Activated naive CD4-positive, alpha-beta T cell treated with anti-CD3 and anti-CD28 coated beads, Interleukin-2, amount 50 U/mL, for 24 hours (primary cell): ENCODE results near the gene STAC.

Experiments used
- H3K27ac Mint-ChIP-seq: one replicate; pipeline ENCODE4 v1.8.0; 2021; ENCODE audit warnings: mild to moderate bottlenecking, mixed read lengths
- H3K27me3 Mint-ChIP-seq: one replicate; pipeline ENCODE4 v1.8.0; 2021; ENCODE audit warnings: mixed read lengths
- H3K36me3 Mint-ChIP-seq: one replicate; pipeline ENCODE4 v1.8.0; 2021; ENCODE audit warnings: mixed read lengths
- H3K4me1 Mint-ChIP-seq: one replicate; pipeline ENCODE4 v1.8.0; 2021; ENCODE audit warnings: mixed read lengths
- H3K4me3 Mint-ChIP-seq: one replicate; pipeline ENCODE4 v1.8.0; 2021; ENCODE audit warnings: mild to moderate bottlenecking, mixed read lengths
- H3K9me3 Mint-ChIP-seq: one replicate; pipeline ENCODE4 v1.8.0; 2021; ENCODE audit warnings: mixed read lengths

Gene STAC

DNA sequence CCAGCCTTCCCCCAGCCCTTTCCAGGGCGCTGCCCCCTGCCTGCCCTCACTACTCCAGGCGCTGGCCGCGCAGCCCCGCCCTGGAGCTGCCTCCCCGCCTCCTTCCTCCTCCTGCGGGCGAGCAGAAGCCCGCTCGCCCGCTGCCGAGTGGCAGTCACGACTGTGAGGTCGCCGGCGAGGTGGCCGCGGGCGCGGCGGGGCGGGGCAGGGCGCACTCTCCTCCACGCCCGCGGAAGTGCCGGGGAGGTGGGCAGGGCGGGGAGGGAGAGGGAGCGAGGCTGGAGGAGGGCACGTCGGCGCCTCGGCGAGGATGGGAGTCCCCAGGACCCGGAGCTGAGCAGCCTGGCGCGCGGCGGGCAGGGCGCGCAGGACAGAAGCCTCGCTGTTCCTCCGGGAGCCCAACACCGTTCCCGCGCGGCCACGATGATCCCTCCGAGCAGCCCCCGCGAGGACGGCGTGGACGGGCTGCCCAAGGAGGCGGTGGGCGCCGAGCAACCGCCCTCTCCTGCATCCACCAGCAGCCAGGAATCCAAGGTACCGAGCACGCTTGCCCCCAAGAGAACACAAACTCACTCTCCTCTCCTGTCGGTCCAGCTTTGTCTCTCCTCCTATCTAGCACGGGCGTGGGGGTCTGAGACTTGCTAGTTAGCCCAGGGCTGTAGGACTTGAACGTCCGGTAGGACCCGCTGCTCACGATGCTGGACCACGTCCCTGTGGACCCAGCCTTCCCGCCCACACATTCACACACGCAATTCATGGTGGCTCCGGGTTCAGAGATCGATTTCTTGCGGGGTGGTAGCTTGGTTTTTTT is at the start of gene STAC:
TSS of gene STAC (plus strand) at position 284 of the 811 bp plus-strand sequence. CDS start at position 424, 140 bp downstream.
- peaks cover 5% of the 10 kb centered on the region for H3K4me1 Mint-ChIP-seq
- H3K36me3 Mint-ChIP-seq: no peaks in the 10 kb centered on the region
- no peak within 1 kb of the TSS for H3K27ac Mint-ChIP-seq
- no peak within 1 kb of the TSS for H3K4me3 Mint-ChIP-seq
- no peaks in the 10 kb centered on the region for H3K9me3 Mint-ChIP-seq
- H3K27me3 Mint-ChIP-seq: peaks cover 31% of the 10 kb centered on the region

DNA sequence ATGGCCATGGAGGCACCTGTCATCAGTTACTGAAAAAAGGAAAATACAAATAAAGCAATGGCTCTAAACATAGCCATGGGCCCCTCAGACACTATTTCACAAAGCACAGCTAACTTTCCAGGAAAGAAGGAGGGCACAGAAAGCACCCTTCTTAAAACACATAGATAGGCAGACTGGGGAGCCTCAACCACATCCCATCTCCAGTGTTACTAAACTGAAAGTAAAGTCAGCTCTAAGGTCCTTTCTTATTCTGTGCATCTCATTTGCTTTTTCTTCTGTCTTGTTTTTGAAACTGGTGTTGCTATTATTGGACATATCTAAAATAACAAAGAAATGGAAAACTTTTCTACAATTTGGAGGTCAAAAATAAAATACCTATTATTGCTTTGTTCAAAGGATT is 48.2 kb upstream of the STAC start:
- H3K36me3 Mint-ChIP-seq: no peaks in the 10 kb centered on the region
- H3K4me3 Mint-ChIP-seq: no peak overlapping the region
- no peaks in the 10 kb centered on the region for H3K4me1 Mint-ChIP-seq
- H3K9me3 Mint-ChIP-seq: peaks cover 5% of the 10 kb centered on the region
- H3K27me3 Mint-ChIP-seq: peaks cover 1% of the 10 kb centered on the region
- H3K27ac Mint-ChIP-seq: no peak overlapping the region

DNA sequence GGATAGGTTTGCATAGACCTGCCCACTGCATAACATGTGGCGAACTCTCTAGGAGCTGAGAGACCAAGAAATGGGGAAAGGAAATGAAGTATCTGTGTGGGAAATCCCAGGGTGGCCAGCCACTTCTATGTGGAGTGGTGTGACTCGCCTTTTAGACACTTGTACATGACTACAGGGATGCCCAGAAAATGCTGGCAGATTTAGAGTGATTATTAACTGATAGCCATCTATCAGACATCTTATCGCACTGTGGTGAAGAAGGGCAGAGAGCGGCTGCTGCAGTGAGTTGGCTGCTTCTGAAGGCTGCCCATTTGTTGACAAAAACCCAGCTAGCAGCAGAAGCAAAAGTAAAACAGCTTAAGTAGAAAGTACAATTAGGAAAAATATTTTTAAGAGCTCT is 18.1 kb upstream of the STAC start:
- Mint-ChIP-seq H3K27me3 (no peaks in the 10 kb centered on the region), H3K4me3 (no peak overlapping the region), H3K27ac (no peak overlapping the region), H3K36me3 (no peaks in the 10 kb centered on the region), H3K9me3 (peaks cover 7% of the 10 kb centered on the region), H3K4me1 (no peaks in the 10 kb centered on the region)

GRCh38 chr3:36362973-36363372 is 17.3 kb upstream of the STAC start:
- Mint-ChIP-seq H3K27ac (no peak overlapping the region), H3K27me3 (no peaks in the 10 kb centered on the region), H3K9me3 (peaks cover 7% of the 10 kb centered on the region), H3K4me1 (no peaks in the 10 kb centered on the region), H3K4me3 (no peak overlapping the region), H3K36me3 (no peaks in the 10 kb centered on the region)

DNA sequence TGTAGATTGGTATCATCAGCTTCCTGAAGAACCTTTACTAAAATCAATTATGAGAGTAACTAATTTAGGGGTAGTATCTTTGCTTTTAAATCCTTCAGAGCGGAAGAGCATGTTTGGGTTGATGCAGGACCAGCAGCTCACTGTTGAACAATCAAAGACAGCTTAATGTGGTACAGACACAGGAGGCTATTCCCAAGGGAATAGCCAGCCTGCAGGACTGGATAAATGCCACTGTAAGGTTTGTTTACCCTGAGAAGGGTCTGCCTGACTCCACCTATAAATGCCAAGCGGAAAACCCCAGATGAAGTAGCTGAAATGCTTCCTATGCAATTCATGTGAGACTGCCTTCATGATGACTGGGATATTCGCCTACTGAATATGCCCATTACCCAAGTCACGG is 16.0 kb upstream of the STAC start:
- peaks cover 7% of the 10 kb centered on the region for H3K9me3 Mint-ChIP-seq
- no peak overlapping the region for H3K4me3 Mint-ChIP-seq
- no peaks in the 10 kb centered on the region for H3K27me3 Mint-ChIP-seq
- no peak overlapping the region for H3K27ac Mint-ChIP-seq
- H3K36me3 Mint-ChIP-seq: no peaks in the 10 kb centered on the region
- H3K4me1 Mint-ChIP-seq: no peaks in the 10 kb centered on the region

- H3K4me1 Mint-ChIP-seq: no peaks in the 10 kb centered on the region
Observed at GRCh38 chr3:36365829-36366228, 14.5 kb upstream of the STAC start.

DNA sequence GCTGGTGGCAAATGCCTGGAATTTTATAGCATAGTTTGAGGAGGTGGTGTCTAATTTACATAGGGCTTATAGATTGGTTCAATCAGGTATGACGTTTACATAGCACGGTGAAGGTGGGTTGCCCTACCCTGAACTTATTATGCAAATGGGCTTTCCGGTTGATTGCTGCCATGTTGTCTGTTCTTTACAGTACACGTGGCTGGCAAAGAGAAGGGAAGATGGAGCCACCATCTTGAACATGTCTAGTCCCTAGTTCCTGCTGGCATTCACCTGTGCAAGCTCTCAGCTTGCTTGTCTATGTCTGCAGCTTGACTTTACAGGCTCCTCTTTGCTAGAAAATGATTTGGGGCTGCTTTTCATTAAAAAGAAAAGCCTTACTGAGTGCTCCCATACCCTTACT is 14.0 kb upstream of the STAC start:
- Mint-ChIP-seq H3K9me3 (peaks cover 7% of the 10 kb centered on the region), H3K27me3 (no peaks in the 10 kb centered on the region), H3K27ac (no peak overlapping the region), H3K4me3 (no peak overlapping the region), H3K36me3 (no peaks in the 10 kb centered on the region), H3K4me1 (no peaks in the 10 kb centered on the region)

More at GRCh38 chr3:36365829-36366228, 14.5 kb upstream of the STAC start:
- peaks cover 7% of the 10 kb centered on the region for H3K9me3 Mint-ChIP-seq
- H3K27ac Mint-ChIP-seq: no peak overlapping the region
- H3K27me3 Mint-ChIP-seq: no peaks in the 10 kb centered on the region
- no peak overlapping the region for H3K4me3 Mint-ChIP-seq
- H3K36me3 Mint-ChIP-seq: no peaks in the 10 kb centered on the region

DNA sequence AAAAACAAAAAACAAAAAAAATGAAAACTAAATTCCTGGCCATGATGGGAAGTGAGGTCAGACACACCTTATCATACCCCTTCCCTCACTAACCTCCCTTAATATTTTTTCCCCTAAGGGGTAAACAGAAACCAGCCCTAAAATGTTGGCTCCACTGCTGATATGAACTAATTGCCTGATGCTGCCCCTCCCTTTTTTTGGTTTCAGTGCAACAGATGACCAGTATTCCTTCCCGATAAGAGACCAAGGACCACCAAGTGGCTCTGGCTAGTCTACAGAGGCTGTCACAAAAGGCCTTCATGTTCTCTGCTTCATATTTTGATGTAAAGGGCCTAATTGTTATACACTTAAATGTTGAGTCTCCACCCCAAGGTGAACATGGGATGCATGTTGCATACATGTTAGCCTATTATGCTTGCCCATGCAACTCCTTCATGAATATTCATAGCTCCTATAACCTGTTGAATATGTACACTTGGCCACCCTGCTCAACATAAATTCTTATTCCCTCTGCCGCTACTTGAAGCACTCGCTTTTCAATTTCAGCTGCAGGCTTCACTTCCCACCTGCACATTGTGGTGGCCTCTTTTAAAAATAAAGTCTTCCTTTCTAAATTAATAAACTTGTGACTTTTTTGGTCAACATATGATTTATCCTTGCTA is 12.3 kb upstream of the STAC start:
- no peaks in the 10 kb centered on the region for H3K4me1 Mint-ChIP-seq
- no peaks in the 10 kb centered on the region for H3K36me3 Mint-ChIP-seq
- no peak overlapping the region for H3K4me3 Mint-ChIP-seq
- no peaks in the 10 kb centered on the region for H3K9me3 Mint-ChIP-seq
- H3K27ac Mint-ChIP-seq: no peak overlapping the region
- no peaks in the 10 kb centered on the region for H3K27me3 Mint-ChIP-seq

GRCh38 chr3:36372534-36372935 is 7.8 kb upstream of the STAC start:
- no peaks in the 10 kb centered on the region for H3K9me3 Mint-ChIP-seq
- H3K36me3 Mint-ChIP-seq: no peaks in the 10 kb centered on the region
- no peak overlapping the region for H3K27ac Mint-ChIP-seq
- no peak overlapping the region for H3K4me3 Mint-ChIP-seq
- no peaks in the 10 kb centered on the region for H3K27me3 Mint-ChIP-seq
- no peaks in the 10 kb centered on the region for H3K4me1 Mint-ChIP-seq

- Mint-ChIP-seq H3K9me3 (no peaks in the 10 kb centered on the region), H3K27me3 (peaks cover 3% of the 10 kb centered on the region), H3K36me3 (no peaks in the 10 kb centered on the region), H3K27ac (no peak overlapping the region), H3K4me3 (no peak overlapping the region), H3K4me1 (no peaks in the 10 kb centered on the region)
Observed at GRCh38 chr3:36373084-36373483, 7.2 kb upstream of the STAC start.

DNA sequence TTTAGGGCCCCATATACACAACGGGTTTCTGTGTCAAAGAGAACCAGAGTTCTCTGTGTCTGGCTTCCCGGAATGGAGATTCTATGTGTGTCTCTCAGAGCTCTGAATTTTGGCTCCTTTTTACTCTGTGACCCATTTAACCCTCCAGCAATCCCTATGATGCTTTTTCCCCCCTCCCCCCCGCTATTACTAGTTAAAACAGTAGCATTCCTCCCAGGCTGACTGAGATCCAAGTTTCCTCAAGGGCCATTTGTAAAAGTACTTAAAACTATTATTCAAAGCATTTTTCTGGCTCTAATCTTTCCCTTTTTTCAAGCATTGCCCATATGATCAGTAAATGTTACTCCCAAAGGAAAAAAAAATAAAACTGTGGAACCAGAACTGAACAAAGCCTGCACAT is 6.6 kb upstream of the STAC start:
- H3K4me1 Mint-ChIP-seq: no peaks in the 10 kb centered on the region
- no peak overlapping the region for H3K27ac Mint-ChIP-seq
- H3K9me3 Mint-ChIP-seq: no peaks in the 10 kb centered on the region
- H3K27me3 Mint-ChIP-seq: peaks cover 3% of the 10 kb centered on the region
- H3K36me3 Mint-ChIP-seq: no peaks in the 10 kb centered on the region
- H3K4me3 Mint-ChIP-seq: no peak overlapping the region

- H3K9me3 Mint-ChIP-seq: no peaks in the 10 kb centered on the region
- H3K4me3 Mint-ChIP-seq: no peak overlapping the region
- H3K27me3 Mint-ChIP-seq: peaks cover 31% of the 10 kb centered on the region
- H3K27ac Mint-ChIP-seq: no peak overlapping the region
- no peaks in the 10 kb centered on the region for H3K36me3 Mint-ChIP-seq
- H3K4me1 Mint-ChIP-seq: peaks cover 5% of the 10 kb centered on the region
Observed at GRCh38 chr3:36379872-36380220, 458 bp upstream of the STAC start.

DNA sequence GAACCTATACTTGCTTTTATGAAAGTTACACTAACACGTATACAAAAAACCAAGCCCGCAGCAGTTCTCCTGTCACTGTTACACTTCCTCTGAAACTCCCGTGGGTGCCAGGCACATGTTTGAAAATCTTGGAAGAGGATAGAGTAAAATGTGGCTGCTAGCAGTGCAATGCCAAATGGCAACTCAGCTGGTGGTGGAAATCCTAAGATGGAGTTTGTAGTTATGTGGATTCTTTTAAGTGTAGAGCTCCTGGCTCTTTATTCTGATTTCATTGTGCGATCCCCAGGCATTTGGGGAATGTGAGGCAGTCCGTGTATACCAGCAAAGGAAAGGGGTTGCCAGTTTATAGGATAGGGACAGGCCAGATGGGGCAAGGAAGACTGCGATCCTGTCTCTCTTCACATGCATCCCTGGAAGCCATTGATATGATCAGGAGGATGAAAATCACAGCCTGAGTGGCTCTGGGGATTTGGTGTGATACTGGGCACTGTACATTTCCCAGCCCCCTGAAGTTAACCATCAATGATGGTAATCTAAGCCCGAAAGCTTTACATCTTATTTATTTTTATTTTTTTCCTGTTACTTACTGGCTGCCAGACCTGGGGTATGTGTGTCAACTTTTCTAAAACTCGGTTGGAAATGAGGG is 1.1 kb downstream of the STAC start:
- Mint-ChIP-seq H3K27me3 (peaks cover 31% of the 10 kb centered on the region), H3K4me3 (no peak overlapping the region), H3K27ac (no peak overlapping the region)

GRCh38 chr3:36393563-36393962 is 13.3 kb downstream of the STAC start:
- no peak overlapping the region for H3K27ac Mint-ChIP-seq
- H3K4me1 Mint-ChIP-seq: no peaks in the 10 kb centered on the region
- H3K36me3 Mint-ChIP-seq: no peaks in the 10 kb centered on the region
- H3K4me3 Mint-ChIP-seq: no peak overlapping the region
- peaks cover 3% of the 10 kb centered on the region for H3K27me3 Mint-ChIP-seq
- H3K9me3 Mint-ChIP-seq: no peaks in the 10 kb centered on the region

More for the DNA sequence above, 1.1 kb downstream of the STAC start:
- H3K9me3 Mint-ChIP-seq: no peaks in the 10 kb centered on the region
- no peaks in the 10 kb centered on the region for H3K36me3 Mint-ChIP-seq
- H3K4me1 Mint-ChIP-seq: peaks cover 5% of the 10 kb centered on the region

DNA sequence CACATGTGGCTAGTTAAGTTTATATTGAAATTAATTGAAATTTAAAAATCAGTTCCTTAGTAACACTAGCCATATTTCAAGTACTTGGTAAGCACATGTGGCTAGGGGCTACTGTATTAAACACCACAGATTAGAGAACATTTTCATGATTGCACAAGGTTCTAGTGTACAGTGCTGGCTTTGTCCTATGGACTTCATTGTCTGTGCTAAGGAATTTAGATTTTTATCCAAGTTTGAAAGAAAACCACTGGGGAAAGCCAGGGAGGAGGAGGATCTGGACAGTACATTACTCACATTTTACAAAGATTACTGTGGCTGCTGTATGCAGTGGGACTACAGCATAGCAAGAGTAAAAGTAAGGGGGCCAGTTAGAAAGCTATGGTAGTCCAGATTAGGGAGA is 13.9 kb downstream of the STAC start:
- no peaks in the 10 kb centered on the region for H3K9me3 Mint-ChIP-seq
- no peak overlapping the region for H3K27ac Mint-ChIP-seq
- peaks cover 3% of the 10 kb centered on the region for H3K27me3 Mint-ChIP-seq
- no peak overlapping the region for H3K4me3 Mint-ChIP-seq
- no peaks in the 10 kb centered on the region for H3K36me3 Mint-ChIP-seq
- no peaks in the 10 kb centered on the region for H3K4me1 Mint-ChIP-seq

GRCh38 chr3:36397841-36398240 is 17.5 kb downstream of the STAC start:
- peaks cover 4% of the 10 kb centered on the region for H3K27me3 Mint-ChIP-seq
- no peaks in the 10 kb centered on the region for H3K4me1 Mint-ChIP-seq
- H3K36me3 Mint-ChIP-seq: no peaks in the 10 kb centered on the region
- peak overlapping the region; percentile 83 for H3K27ac Mint-ChIP-seq
- H3K4me3 Mint-ChIP-seq: no peak overlapping the region
- H3K9me3 Mint-ChIP-seq: peaks cover 3% of the 10 kb centered on the region
